Stimulated activated naive CD4-positive, alpha-beta T cell (primary cell): Measurements from ENCODE around the gene DRD2.
"Not testable (repeated sequence)": the region's sequence is repeated elsewhere in the genome, so short reads cannot be mapped to it uniquely, and the experiment has no call there.

Experiments
- DNase-seq, 6 experiments: peaks; one replicate each; lab custom pipeline; 2025; lab: John Stamatoyannopoulos, UW

The DRD2 gene

DNA sequence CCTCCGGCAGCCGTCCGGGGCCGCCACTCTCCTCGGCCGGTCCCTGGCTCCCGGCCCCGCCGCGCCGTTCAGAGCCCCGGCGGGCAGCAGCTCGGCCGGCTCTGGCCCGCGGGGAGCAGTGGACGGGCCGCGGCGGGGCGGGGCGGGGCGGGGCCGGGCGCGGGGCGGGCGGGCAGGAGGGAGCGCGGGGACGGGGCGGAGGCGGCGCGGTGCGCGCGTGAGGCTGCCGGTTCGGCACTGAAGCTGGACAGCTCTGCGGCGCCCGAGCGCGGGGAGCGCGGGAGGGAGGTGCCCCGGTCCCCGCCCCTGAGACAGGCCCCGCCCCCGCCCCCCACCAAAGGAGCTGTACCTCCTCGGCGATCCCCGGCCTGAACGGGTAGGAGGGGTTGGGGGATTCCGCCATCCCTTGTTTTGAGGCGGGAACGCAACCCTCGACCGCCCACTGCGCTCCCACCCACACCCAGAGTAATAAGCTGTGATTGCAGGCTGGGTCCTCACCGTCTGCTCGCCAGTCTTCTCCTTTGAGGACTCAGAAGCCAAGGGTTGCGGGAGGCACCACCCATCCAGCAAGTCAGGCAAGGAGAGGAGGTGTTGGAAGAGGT, at the start of gene DRD2:
Gene DRD2 (minus strand): TSS at position 239 of the 602 bp plus-strand sequence. CDS start 50,747 bp downstream, outside the sequence.
- no peak for DNase-seq

DNA sequence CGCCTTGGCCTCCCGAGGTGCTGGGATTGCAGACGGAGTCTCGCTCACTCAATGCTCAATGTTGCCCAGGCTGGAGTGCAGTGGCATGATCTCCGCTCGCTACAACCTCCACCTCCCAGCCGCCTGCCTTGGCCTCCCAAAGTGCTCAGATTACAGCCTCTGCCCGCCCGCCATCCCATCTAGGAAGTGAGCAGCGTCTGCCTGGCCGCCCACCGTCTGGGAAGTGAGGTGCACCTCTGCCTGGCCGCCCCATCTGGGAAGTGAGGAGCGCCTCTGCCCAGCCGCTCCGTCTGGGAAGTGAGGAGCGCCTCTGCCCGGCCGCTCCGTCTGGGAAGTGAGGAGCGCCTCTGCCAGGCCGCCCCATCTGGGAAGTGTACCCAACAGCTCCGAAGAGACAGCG, 48.7 kb upstream of the DRD2 start:
- not testable (repeated sequence) for DNase-seq

- DNase-seq: no peak
Observed at GRCh38 chr11:113521737-113522517, 46.7 kb upstream of the DRD2 start.

DNA sequence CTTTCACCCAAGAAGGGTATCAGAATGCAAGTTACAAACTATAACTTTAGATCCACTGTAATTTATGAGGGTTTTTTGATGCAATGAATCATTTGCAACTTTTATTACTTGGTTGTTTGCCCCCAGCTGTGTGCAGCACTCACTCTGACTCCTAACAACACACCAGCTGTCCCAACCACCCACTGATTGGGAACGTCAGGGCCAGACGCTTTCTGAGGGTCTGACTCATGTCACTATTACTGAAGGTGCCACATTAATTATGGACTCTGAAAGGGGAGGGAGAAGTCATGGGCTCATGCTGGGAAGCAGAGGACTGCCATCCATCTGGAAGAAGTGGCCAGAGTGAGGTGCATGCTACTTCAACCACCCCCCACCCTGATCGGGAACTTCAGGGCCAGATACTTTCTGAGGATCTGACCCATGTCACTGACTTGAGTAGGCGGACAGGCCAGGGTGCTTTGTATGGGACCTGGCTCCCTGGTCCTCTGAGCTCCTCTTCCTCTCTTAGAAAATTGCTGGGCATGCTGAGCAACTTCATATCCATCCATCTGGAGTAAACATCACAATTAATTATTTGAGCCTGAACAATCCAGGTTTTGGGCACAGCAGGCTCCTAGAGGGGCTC, 44.9 kb upstream of the DRD2 start:
- DNase-seq: no peak

GRCh38 chr11:113518716-113519495, 43.7 kb upstream of the DRD2 start:
- no peak for DNase-seq

DNA sequence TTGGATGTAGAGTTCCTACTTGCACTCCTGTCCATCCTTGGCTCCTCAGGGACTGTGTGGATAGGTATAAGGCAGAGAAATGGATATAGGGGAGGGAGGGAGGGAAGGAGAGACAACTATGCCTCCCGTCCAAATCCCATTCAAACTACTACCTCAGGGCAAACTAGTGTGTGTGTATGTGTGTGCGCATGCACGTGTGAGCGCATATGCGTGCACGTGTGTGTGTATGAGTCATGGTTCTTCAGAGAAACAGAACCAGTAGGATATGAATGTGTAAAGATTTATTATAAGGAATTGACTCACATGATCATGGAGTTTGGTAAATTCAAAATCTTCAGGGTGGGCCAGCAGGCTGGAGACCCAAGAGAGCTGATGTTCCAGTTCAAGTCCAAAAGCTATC, 42.2 kb upstream of the DRD2 start:
- no peak for DNase-seq

- DNase-seq: no peak
Observed at GRCh38 chr11:113514856-113515255, 39.7 kb upstream of the DRD2 start.

DNA sequence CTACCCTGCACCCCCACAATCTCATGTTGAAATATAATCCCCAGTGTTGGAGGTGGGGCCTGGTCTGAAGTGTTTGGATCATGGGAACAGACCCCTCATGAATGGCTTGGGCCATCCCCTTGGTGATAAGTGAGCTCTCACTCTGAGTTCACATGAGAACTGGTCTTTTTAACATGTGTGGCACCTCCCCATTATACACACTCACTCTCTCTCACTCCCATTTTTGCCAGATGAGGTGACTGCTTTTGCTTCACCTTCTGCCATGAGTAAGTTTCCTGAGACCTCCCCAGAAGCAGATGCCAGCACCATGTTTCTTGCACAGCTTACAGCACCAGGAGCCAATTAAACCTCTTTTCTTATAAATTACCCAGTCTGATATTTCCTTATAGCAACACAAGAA, 32.1 kb upstream of the DRD2 start:
- no peak for DNase-seq

DNA sequence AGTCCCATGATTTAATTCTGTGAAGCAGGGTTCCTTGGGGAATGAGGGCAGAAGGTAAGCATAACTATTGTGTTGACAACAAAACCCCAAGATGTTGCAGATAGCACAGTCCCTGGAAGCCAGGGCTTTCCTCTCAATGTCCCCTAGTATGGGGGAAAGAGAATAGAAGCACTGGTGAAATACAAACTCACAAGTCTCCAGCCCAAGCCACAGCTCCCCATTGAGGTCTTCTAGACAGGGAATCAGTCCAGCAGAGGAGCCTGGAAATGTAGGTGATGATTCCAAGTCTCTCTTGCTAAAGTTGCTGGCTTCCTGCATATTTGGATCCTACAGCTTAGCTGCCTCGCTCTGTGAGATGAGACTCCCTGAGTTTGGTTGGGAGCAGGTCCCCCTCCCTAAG, 31.7 kb upstream of the DRD2 start:
- no peak for DNase-seq

- no peak for DNase-seq
Observed at GRCh38 chr11:113506461-113506860, 31.3 kb upstream of the DRD2 start.

- no peak for DNase-seq
Observed at GRCh38 chr11:113505541-113506375, 30.6 kb upstream of the DRD2 start.

GRCh38 chr11:113505046-113505445, 29.8 kb upstream of the DRD2 start:
- DNase-seq: no peak

DNA sequence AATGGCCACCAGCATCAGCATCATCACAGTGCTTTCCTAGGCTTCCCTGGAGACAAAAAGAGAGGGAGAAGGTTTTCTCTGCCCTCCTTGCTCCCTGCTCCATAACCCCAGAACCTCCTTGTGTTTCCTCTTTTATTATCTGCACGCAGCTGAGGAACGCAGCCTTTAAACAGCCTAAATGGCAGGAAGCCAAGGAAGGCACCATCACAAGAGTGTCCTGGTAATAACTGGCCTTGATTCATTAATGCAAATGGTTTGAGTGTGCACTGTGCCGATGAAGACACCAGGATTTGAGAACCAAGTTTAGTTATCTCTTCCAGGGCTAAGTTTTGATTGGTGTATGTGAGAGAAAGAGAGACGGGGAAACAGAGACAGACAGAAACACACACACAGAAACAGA, 29.4 kb upstream of the DRD2 start:
- DNase-seq: no peak

DNA sequence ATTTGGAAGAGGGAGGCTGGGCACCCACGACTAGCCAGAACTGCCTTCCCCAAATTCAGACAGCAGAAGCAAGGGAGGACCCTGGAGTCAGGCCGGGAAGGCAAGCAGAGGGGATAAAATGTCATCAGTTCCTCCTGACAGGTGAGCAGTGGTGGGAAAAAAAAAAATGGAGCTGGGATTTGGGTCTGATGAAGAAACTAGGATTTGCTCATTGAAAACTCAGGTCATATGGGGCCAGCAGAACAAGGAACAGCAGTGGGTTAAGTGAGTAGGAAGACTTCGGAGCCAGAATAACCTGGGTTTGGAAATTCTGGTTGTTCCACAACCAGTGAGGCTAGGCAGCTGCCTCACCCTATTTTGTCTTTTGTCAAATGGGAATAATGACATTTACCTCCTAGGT, 28.9 kb upstream of the DRD2 start:
- DNase-seq: no peak

GRCh38 chr11:113497066-113497910, 22.1 kb upstream of the DRD2 start:
- no peak for DNase-seq

GRCh38 chr11:113496026-113496651, 20.9 kb upstream of the DRD2 start:
- no peak for DNase-seq

DNA sequence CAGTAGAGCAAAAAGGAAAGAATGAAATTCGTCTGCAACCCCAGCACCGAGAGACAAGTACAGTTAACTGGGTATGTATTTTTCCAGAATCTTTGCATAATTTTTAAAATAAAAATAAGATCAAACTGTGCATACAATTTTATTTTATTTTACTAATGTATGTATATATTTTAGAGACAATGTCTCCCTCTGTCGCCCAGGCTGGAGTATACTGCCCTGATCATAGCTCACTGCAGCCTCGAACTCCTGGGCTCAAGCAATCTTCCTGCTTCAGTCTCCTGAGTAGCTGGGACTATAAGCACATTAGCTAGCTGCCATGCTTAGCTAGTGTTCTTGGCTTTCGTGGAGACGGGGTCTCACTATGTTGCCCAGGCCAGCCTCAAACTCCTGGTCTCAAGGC, 18.8 kb upstream of the DRD2 start:
- DNase-seq: no peak

- no peak for DNase-seq
Observed at GRCh38 chr11:113493206-113493605, 18.0 kb upstream of the DRD2 start.

GRCh38 chr11:113488931-113489351, 13.7 kb upstream of the DRD2 start:
- no peak for DNase-seq

DNA sequence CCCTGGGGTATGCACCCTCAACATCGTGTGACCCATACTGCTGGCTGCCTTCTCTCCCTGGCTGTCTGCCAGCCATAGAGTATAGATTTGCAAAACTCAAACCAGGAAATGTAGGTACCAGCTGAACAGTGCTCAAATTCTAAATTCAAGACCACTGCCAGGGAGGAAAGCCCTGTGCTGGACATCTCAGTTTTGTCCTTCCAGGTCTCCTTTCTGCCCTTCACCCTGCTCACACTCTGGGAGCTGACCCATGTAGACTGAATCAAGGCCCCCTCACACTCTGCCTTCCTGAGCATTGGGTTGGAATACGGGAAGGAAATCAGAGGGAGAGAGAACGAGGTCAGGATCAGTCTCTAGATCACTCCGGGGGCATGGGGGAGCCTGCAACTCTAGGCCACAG, 12.4 kb upstream of the DRD2 start:
- DNase-seq: no peak
